Loucy (cell line): Measurements from ENCODE around the gene C16orf74.

Experiments
- CTCF ChIP-seq: fragments of 200-600 bp; sonication (generic); conservative IDR thresholded peaks from 2 replicates; pipeline ENCODE4 v1.5.1; 2014; ENCODE audit warnings: mild to moderate bottlenecking, antibody characterized with exemption, low read length
- EZH2phosphoT487 ChIP-seq: fragments of 200-600 bp; IDR thresholded peaks from 2 replicates; pipeline ENCODE4 v1.6.1; 2018; ENCODE audit warnings: antibody characterized with exemption, mild to moderate bottlenecking, moderate library complexity, borderline replicate concordance

DNA sequence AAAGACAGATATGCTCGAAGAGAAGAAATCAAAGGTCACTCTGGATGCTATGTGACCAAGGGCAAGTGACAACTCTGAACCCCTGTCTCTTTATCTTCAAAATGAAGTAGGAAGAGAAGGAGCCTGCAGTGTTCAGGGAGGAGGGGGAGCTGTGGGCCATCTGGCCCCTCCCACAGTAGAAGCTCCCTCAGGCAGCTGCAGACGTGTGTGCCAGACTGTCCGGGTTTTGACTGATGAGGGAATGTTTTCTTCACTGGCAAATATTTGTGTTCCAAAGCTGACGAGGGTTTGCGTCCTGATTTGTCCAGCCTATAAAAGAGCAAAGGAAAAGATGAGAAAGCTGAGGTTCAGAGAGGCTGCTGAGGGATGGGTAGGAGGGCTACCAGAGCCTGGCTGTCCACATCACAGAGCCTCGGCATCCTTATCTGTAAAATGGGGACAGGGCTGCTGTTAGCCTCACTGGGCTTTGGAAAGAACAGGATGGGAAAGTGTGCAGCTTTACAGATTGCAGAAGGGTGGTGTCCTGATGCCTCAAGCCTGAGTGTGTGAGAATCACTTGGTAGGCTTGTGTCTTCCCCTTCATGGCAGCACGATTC lies 60.3 kb downstream of the C16orf74 start:
- TF ChIP-seq CTCF = no peak
- TF ChIP-seq EZH2phosphoT487 = no peak
